ENCODE results near the gene FMO1. TPM values are rescaled to one million over a fixed set of nuclear protein-coding genes. Genes with fewer than 3 reads are reported as not detected.

FMO1 gene
- total RNA-seq, 1 experiment from 2014 or later: not detected

DNA sequence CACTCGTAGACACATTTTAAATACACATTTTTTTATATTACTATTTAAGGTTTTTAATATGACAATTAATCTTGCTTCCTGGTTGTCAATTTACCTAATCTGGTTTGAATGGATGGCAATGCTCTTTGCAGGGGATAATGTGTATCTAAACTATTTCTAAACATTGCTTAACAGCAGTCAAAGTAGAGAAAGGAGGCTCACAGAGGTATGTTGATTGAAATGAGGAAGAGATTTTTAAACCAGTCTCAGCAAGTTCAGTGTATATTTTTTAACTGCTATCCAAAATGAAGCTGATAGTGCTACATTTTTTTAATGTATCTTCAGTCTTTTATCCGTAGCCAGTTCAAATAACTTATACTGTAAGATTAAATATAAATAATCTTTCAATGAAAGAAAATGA, 17.4 kb downstream of the FMO1 start:
- Histone ChIP-seq H3K36me3 (ENCODE audit: low read depth) (no peaks in the 10 kb centered on the region), H3K9me2 (ENCODE audit: insufficient read depth) (no peaks in the 10 kb centered on the region), H3K4me1 (replicated peaks; ENCODE audit: insufficient read depth) (no peaks in the 10 kb centered on the region), H3K4me2 (no peak overlapping the region), H3K9me3 (ENCODE audit: insufficient read depth, low read depth) (no peaks in the 10 kb centered on the region), H3K27ac (no peak overlapping the region), H3K4me3 (no peak overlapping the region), H3K27me3 (ENCODE audit: insufficient read depth, low read depth) (no peaks in the 10 kb centered on the region), H4K20me1 (ENCODE audit: insufficient read depth) (no peaks in the 10 kb centered on the region), H3F3A (ENCODE audit: insufficient read depth, low read depth) (no peaks in the 10 kb centered on the region), H2AFZ (no peak overlapping the region), H3K79me2 (ENCODE audit: low read depth) (no peaks in the 10 kb centered on the region)
- no peak for DNase-seq
- CTCF ChIA-PET: no interaction called here
- POLR2A ChIA-PET (ENCODE audit: unreplicated experiment): no interaction called here
- intact Hi-C loops (cut with micrococcal nuclease; ENCODE audit: unreplicated experiment): no loop called here
- TF ChIP-seq EZH2 (IDR thresholded peaks at IDR 0.05; ENCODE audit: low read depth): no peak
- TF ChIP-seq, protein P1, sequence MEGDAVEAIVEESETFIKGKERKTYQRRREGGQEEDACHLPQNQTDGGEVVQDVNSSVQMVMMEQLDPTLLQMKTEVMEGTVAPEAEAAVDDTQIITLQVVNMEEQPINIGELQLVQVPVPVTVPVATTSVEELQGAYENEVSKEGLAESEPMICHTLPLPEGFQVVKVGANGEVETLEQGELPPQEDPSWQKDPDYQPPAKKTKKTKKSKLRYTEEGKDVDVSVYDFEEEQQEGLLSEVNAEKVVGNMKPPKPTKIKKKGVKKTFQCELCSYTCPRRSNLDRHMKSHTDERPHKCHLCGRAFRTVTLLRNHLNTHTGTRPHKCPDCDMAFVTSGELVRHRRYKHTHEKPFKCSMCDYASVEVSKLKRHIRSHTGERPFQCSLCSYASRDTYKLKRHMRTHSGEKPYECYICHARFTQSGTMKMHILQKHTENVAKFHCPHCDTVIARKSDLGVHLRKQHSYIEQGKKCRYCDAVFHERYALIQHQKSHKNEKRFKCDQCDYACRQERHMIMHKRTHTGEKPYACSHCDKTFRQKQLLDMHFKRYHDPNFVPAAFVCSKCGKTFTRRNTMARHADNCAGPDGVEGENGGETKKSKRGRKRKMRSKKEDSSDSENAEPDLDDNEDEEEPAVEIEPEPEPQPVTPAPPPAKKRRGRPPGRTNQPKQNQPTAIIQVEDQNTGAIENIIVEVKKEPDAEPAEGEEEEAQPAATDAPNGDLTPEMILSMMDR (conservative IDR thresholded peaks at IDR 0.05): no peak
- no TSS peak for BruUV-seq (replicated peaks)

DNA sequence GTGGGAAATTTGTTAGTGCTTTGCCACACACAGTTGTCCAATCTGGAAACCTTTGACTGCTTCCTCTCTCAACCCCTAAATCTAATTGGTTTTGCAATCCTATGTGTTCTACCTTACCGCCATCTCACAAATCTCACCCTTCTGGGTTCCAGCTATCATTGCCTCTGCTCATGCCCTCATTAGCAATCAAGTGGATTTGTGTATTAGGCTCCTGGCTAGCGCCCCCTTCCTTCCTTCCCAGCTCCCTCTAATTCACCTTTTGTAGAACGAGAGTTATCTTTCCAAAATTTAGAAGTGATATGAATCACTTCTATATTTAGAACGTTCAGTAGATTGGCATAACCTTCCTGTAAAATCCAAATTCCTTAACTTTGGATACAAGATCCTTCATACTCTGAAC, 18.6 kb downstream of the FMO1 start:
- no peaks in the 10 kb centered on the region for H3K36me3 ChIP-seq (ENCODE audit: low read depth)
- no peak for DNase-seq
- H2AFZ ChIP-seq: no peak overlapping the region
- no peak overlapping the region for H3K27ac ChIP-seq
- H3K4me3 ChIP-seq: no peak overlapping the region
- no peak overlapping the region for H3K4me2 ChIP-seq
- BruUV-seq (replicated peaks): no TSS peak
- no peaks in the 10 kb centered on the region for H3K27me3 ChIP-seq (ENCODE audit: insufficient read depth, low read depth)
- no peaks in the 10 kb centered on the region for H3K9me3 ChIP-seq (ENCODE audit: insufficient read depth, low read depth)
- no peaks in the 10 kb centered on the region for H3K79me2 ChIP-seq (ENCODE audit: low read depth)
- intact Hi-C loops (cut with micrococcal nuclease; ENCODE audit: unreplicated experiment): no loop called here
- CTCF ChIA-PET: no interaction called here
- H3K4me1 ChIP-seq (replicated peaks; ENCODE audit: insufficient read depth): no peaks in the 10 kb centered on the region
- no peaks in the 10 kb centered on the region for H3F3A ChIP-seq (ENCODE audit: insufficient read depth, low read depth)
- TF ChIP-seq, protein P1 (conservative IDR thresholded peaks at IDR 0.05): no peak
- no peak for TF ChIP-seq EZH2 (IDR thresholded peaks at IDR 0.05; ENCODE audit: low read depth)
- no peaks in the 10 kb centered on the region for H3K9me2 ChIP-seq (ENCODE audit: insufficient read depth)
- POLR2A ChIA-PET (ENCODE audit: unreplicated experiment): no interaction called here
- H4K20me1 ChIP-seq (ENCODE audit: insufficient read depth): no peaks in the 10 kb centered on the region

DNA sequence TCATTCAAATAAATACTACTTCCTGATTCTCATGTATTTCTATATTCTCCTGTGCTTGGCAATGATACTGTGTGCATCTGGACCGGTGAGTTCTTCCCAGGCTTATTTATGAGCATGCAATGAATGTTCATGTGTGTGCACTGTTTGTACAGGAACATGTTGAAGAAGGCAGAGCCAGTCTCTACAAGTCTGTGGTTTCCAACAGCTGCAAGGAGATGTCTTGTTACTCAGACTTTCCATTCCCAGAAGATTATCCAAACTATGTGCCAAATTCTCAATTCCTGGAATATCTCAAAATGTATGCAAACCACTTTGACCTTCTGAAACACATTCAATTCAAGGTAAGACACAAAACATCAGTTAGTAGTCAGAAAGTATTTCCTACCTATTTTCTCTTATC, 19.1 kb downstream of the FMO1 start:
- Histone ChIP-seq H3K4me3 (no peak overlapping the region), H3K27ac (no peak overlapping the region), H2AFZ (no peak overlapping the region), H3K4me2 (no peak overlapping the region), H3K36me3 (ENCODE audit: low read depth) (no peaks in the 10 kb centered on the region), H3F3A (ENCODE audit: insufficient read depth, low read depth) (no peaks in the 10 kb centered on the region), H3K4me1 (replicated peaks; ENCODE audit: insufficient read depth) (no peaks in the 10 kb centered on the region), H3K27me3 (ENCODE audit: insufficient read depth, low read depth) (no peaks in the 10 kb centered on the region), H3K79me2 (ENCODE audit: low read depth) (no peaks in the 10 kb centered on the region), H4K20me1 (ENCODE audit: insufficient read depth) (no peaks in the 10 kb centered on the region), H3K9me2 (ENCODE audit: insufficient read depth) (no peaks in the 10 kb centered on the region), H3K9me3 (ENCODE audit: insufficient read depth, low read depth) (no peaks in the 10 kb centered on the region)
- POLR2A ChIA-PET (ENCODE audit: unreplicated experiment): no interaction called here
- intact Hi-C loops (cut with micrococcal nuclease; ENCODE audit: unreplicated experiment): no loop called here
- no TSS peak for BruUV-seq (replicated peaks)
- CTCF ChIA-PET: no interaction called here
- DNase-seq: no peak
- TF ChIP-seq, protein P1 (conservative IDR thresholded peaks at IDR 0.05): no peak
- TF ChIP-seq EZH2 (IDR thresholded peaks at IDR 0.05; ENCODE audit: low read depth): no peak
